Activated naive CD8-positive, alpha-beta T cell (primary cell): ENCODE results near the gene F7.

Experiments
- H3K27ac Mint-ChIP-seq: one replicate; pipeline ENCODE4 v1.8.0; 2021; ENCODE audit warnings: mixed read lengths
- H3K27me3 Mint-ChIP-seq: one replicate; pipeline ENCODE4 v1.8.0; 2021; ENCODE audit warnings: mixed read lengths
- H3K36me3 Mint-ChIP-seq: one replicate; pipeline ENCODE4 v1.8.0; 2021; ENCODE audit warnings: mixed read lengths
- H3K4me1 Mint-ChIP-seq: one replicate; pipeline ENCODE4 v1.8.0; 2021; ENCODE audit warnings: low read depth, mixed read lengths
- H3K4me3 Mint-ChIP-seq: one replicate; pipeline ENCODE4 v1.8.0; 2021; ENCODE audit warnings: mild to moderate bottlenecking, mixed read lengths
- H3K9me3 Mint-ChIP-seq: one replicate; pipeline ENCODE4 v1.8.0; 2021; ENCODE audit warnings: low read depth, mixed read lengths

F7 gene

GRCh38 chr13:113162783-113163685 is 57.4 kb downstream of the F7 start:
- Mint-ChIP-seq H3K4me1 (peaks cover 29% of the 10 kb centered on the region), H3K4me3 (peak overlapping the region; percentile 35), H3K27ac (peak overlapping the region; percentile 16), H3K27me3 (no peaks in the 10 kb centered on the region), H3K9me3 (no peaks in the 10 kb centered on the region), H3K36me3 (peaks cover 4% of the 10 kb centered on the region)

GRCh38 chr13:113164492-113164891 is 58.9 kb downstream of the F7 start:
- H3K4me3 Mint-ChIP-seq, result no peak overlapping the region
- H3K4me1 Mint-ChIP-seq, result peaks cover 29% of the 10 kb centered on the region
- no peaks in the 10 kb centered on the region for H3K9me3 Mint-ChIP-seq
- H3K36me3 Mint-ChIP-seq, result peaks cover 9% of the 10 kb centered on the region
- no peaks in the 10 kb centered on the region for H3K27me3 Mint-ChIP-seq
- H3K27ac Mint-ChIP-seq, result no peak overlapping the region

- Mint-ChIP-seq H3K27me3 (no peaks in the 10 kb centered on the region), H3K27ac (peak overlapping the region; percentile 19), H3K9me3 (no peaks in the 10 kb centered on the region), H3K4me3 (no peak overlapping the region), H3K4me1 (peaks cover 21% of the 10 kb centered on the region), H3K36me3 (peaks cover 11% of the 10 kb centered on the region)
These were observed 60.7 kb downstream of the F7 start for GRCh38 chr13:113166266-113166665.

GRCh38 chr13:113166681-113167080 is 61.1 kb downstream of the F7 start:
- peaks cover 20% of the 10 kb centered on the region for H3K4me1 Mint-ChIP-seq
- no peak overlapping the region for H3K4me3 Mint-ChIP-seq
- no peaks in the 10 kb centered on the region for H3K9me3 Mint-ChIP-seq
- H3K27me3 Mint-ChIP-seq, result no peaks in the 10 kb centered on the region
- no peak overlapping the region for H3K27ac Mint-ChIP-seq
- peaks cover 11% of the 10 kb centered on the region for H3K36me3 Mint-ChIP-seq

GRCh38 chr13:113167155-113167554 is 61.6 kb downstream of the F7 start:
- Mint-ChIP-seq H3K4me3 (no peak overlapping the region), H3K27me3 (no peaks in the 10 kb centered on the region), H3K36me3 (peaks cover 11% of the 10 kb centered on the region), H3K9me3 (no peaks in the 10 kb centered on the region), H3K4me1 (peaks cover 20% of the 10 kb centered on the region), H3K27ac (no peak overlapping the region)

GRCh38 chr13:113167575-113167974 is 62.0 kb downstream of the F7 start:
- Mint-ChIP-seq H3K36me3 (peaks cover 11% of the 10 kb centered on the region), H3K27ac (no peak overlapping the region), H3K4me3 (no peak overlapping the region), H3K27me3 (no peaks in the 10 kb centered on the region), H3K9me3 (no peaks in the 10 kb centered on the region), H3K4me1 (peaks cover 20% of the 10 kb centered on the region)

GRCh38 chr13:113168211-113168610 is 62.6 kb downstream of the F7 start:
- Mint-ChIP-seq H3K4me3 (no peak overlapping the region), H3K27ac (no peak overlapping the region), H3K27me3 (no peaks in the 10 kb centered on the region), H3K9me3 (no peaks in the 10 kb centered on the region), H3K36me3 (peaks cover 11% of the 10 kb centered on the region), H3K4me1 (peaks cover 22% of the 10 kb centered on the region)

- H3K4me1 Mint-ChIP-seq, result peaks cover 18% of the 10 kb centered on the region
- no peak overlapping the region for H3K4me3 Mint-ChIP-seq
- H3K36me3 Mint-ChIP-seq, result peaks cover 15% of the 10 kb centered on the region
- H3K27ac Mint-ChIP-seq, result no peak overlapping the region
- H3K27me3 Mint-ChIP-seq, result no peaks in the 10 kb centered on the region
- H3K9me3 Mint-ChIP-seq, result no peaks in the 10 kb centered on the region
These were observed 64.0 kb downstream of the F7 start for GRCh38 chr13:113169277-113170272.
